AG04450 (cell line): ENCODE data around the gene REELD1. TPM values are rescaled to one million over a fixed set of nuclear protein-coding genes. Genes with fewer than 3 reads are reported as not detected.

Experiments
- CTCF ChIA-PET: fragments of 300-600, 350-600 bp; formaldehyde crosslinking; extraction: SDS; loops from one replicate; lab custom pipeline; 2022; ENCODE audit warnings: antibody characterized with exemption, inconsistent platforms; lab: Charles Lee
- POLR2A ChIA-PET: fragments of 350-600 bp; formaldehyde crosslinking; extraction: SDS; loops from one replicate; lab custom pipeline; 2021; ENCODE audit warnings: antibody characterized with exemption, inconsistent platforms; lab: Yijun Ruan, JAX
- DNase-seq: peaks from one replicate; pipeline ENCODE4 v3.0.0-alpha.2; 2011; ENCODE audit warnings: low read depth, low spot score
- H3K27ac ChIP-seq: one replicate; pipeline ENCODE4 v1.5.1; 2012; ENCODE audit warnings: low read depth, low read length, control low read depth
- H3K27me3 ChIP-seq: one replicate; pipeline ENCODE4 v1.6.0; 2012; ENCODE audit warnings: low read length; ENCODE audit not compliant: control insufficient read depth, insufficient read depth
- H3K4me3 ChIP-seq: 2 replicates; pipeline ENCODE4 v1.5.1; 2011; ENCODE audit warnings: mild to moderate bottlenecking, low read depth, low read length, control low read depth
- H3K9me3 ChIP-seq: 2 replicates; pipeline ENCODE4 v1.5.1; 2012; ENCODE audit warnings: low read length; ENCODE audit not compliant: control insufficient read depth, insufficient read depth
- CTCF ChIP-seq: IDR thresholded peaks from 2 replicates; pipeline ENCODE4 v1.5.1; 2011; ENCODE audit warnings: low read depth, low read length, control low read depth, inconsistent platforms
- polyA plus RNA-seq: library from polyadenylated mRNA; depleted of rRNA; stranded (reverse); fragments of >200 nt; gene quantifications from 2 replicates; pipeline ENCODE4 v1.2.3, GENCODE V29; 2011; rRNA removed

The REELD1 gene
- polyA plus RNA-seq, 1 experiment: not detected

GRCh38 chr4:146275370-146275769 lies 61.0 kb downstream of the REELD1 start:
- no peak for TF ChIP-seq CTCF
- no peaks in the 10 kb centered on the region for H3K9me3 ChIP-seq
- no peak overlapping the region for H3K4me3 ChIP-seq
- CTCF ChIA-PET: no interaction called here
- no peaks in the 10 kb centered on the region for H3K27me3 ChIP-seq
- H3K27ac ChIP-seq: no peak overlapping the region
- POLR2A ChIA-PET: no interaction called here
- no peak for DNase-seq

GRCh38 chr4:146278986-146279385 lies 64.6 kb downstream of the REELD1 start:
- CTCF ChIA-PET: interaction anchor here (0.6 to 1.7 kb wide), 3 partner anchors 13 to 306 kb away, joined by 3 to 4 read pairs (median 3); no protein-coding TSS in a partner anchor
- H3K9me3 ChIP-seq: no peaks in the 10 kb centered on the region
- no peak overlapping the region for H3K4me3 ChIP-seq
- no peak for DNase-seq
- POLR2A ChIA-PET: no interaction called here
- H3K27ac ChIP-seq: no peak overlapping the region
- H3K27me3 ChIP-seq: no peaks in the 10 kb centered on the region
- no peak for TF ChIP-seq CTCF

Other genes with a start within 250 kb of the REELD1 start
- gene LSM6, start 38.8 kb upstream of the REELD1 start, polyA plus RNA-seq: 15.0 and 17.6 TPM in 2 replicates